Coronary artery (tissue), 2 donors: ENCODE data around the gene VARS1.
"Not testable (repeated sequence)": the region's sequence is repeated elsewhere in the genome, so short reads cannot be mapped to it uniquely, and the experiment has no call there.

ENCODE experiments used
- DNase-seq: peaks from one replicate; pipeline ENCODE4 v3.0.0-alpha.2; 2017; ENCODE audit warnings: low spot score
- H3K27ac ChIP-seq, 2 donors: fragments of 200-600 bp; sonication (generic); one replicate each; pipeline ENCODE4 v1.5.1; 2016 to 2019
- H3K4me3 ChIP-seq: fragments of 200-600 bp; sonication (generic); 2 replicates; pipeline ENCODE4 v1.5.1; 2016; ENCODE audit warnings: mild to moderate bottlenecking, moderate library complexity
- TF ChIP-seq, protein P1 (sequence below): fragments of 200-600 bp; sonication (generic); IDR thresholded peaks from one replicate; pipeline ENCODE4 v1.5.1; 2019; ENCODE audit warnings: antibody characterized with exemption

The VARS1 gene

DNA sequence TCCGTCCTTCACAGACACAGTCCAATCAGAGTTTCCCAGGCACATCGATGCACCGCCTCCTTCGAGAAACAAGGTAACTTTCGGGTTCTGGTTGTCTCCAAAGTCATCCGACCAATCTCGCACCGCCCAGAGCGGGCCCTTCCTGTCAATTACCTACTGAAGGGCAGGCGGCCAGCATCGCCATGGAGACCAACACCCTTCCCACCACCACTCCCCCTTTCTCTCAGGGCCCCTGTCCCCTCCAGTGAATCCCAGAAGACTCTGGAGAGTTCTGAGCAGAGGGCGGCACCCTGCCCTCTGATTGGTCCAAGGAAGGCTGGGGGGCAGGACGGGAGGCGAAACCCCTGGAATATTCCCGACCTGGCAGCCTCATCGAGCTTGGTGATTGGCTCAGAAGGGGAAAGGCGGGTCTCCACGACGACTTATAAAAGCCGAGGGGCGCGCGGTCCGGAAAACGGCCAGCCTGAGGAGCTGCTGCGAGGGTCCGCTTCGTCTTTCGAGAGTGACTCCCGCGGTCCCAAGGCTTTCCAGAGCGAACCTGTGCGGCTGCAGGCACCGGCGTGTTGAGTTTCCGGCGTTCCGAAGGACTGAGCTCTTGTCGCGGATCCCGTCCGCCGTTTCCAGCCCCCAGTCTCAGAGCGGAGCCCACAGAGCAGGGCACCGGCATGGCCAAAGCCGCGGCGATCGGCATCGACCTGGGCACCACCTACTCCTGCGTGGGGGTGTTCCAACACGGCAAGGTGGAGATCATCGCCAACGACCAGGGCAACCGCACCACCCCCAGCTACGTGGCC is 31.9 kb upstream of the VARS1 start, which contains the start of gene HSPA1B:
HSPA1B (plus strand) TSS at position 453 of the 794 bp plus-strand sequence; CDS start at position 666, 213 bp downstream.
- DNase-seq: peak; percentile 100
- peak within 1 kb of the TSS; percentile 92 to 96 for H3K27ac ChIP-seq
- H3K4me3 ChIP-seq: peak within 1 kb of the TSS; percentile 91
- TF ChIP-seq, protein P1, sequence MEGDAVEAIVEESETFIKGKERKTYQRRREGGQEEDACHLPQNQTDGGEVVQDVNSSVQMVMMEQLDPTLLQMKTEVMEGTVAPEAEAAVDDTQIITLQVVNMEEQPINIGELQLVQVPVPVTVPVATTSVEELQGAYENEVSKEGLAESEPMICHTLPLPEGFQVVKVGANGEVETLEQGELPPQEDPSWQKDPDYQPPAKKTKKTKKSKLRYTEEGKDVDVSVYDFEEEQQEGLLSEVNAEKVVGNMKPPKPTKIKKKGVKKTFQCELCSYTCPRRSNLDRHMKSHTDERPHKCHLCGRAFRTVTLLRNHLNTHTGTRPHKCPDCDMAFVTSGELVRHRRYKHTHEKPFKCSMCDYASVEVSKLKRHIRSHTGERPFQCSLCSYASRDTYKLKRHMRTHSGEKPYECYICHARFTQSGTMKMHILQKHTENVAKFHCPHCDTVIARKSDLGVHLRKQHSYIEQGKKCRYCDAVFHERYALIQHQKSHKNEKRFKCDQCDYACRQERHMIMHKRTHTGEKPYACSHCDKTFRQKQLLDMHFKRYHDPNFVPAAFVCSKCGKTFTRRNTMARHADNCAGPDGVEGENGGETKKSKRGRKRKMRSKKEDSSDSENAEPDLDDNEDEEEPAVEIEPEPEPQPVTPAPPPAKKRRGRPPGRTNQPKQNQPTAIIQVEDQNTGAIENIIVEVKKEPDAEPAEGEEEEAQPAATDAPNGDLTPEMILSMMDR: no peak

DNA sequence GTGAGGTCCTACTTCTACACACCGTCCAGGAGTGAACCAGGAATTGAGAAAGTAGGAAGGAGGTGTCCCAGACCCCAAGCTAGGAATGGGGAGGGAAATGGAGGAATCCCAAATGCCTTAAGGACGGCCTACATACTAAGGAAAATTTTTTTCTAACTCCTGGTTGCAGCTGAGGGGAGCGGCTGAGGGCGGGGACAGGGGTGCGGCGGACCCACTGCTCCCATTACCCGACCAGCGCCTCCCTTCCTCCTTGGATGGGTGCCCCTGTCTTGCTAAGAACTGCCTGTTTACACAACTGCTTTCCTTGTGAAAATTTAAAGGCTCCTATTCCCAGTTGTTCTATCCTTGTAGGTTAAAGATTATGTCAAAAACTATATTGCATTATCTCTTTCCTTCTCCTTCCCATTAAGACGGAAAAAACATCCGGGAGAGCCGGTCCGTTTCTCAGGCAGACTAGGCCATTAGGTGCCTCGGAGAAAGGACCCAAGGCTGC is 31.3 kb upstream of the VARS1 start:
- peak overlapping the region; percentile 91 for H3K4me3 ChIP-seq
- peak; percentile 92 for DNase-seq
- H3K27ac ChIP-seq: peak overlapping the region; percentile 92 to 96
- TF ChIP-seq, protein P1: no peak

DNA sequence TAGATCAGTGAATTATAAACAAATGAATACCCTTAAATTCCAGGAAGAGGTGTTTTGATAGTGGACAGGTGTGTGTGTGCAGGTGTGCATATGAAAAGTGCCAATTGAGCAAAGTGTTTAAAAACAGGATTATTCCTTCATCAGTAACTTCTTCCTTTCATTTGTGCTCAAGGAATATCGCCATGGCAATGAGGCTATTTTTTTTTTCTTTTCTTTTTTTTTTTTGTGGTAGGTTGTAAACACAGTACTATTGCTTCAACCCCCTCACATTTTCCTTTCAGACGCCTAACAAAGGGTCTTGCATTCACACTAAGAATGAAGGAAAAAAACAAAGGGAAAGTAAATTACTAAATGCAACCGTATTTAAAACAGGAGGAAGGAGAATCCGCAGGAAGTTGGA is 30.0 kb upstream of the VARS1 start:
- TF ChIP-seq, protein P1: no peak
- Histone ChIP-seq H3K4me3 (no peak overlapping the region), H3K27ac (peak overlapping the region; percentile 92 to 96)

DNA sequence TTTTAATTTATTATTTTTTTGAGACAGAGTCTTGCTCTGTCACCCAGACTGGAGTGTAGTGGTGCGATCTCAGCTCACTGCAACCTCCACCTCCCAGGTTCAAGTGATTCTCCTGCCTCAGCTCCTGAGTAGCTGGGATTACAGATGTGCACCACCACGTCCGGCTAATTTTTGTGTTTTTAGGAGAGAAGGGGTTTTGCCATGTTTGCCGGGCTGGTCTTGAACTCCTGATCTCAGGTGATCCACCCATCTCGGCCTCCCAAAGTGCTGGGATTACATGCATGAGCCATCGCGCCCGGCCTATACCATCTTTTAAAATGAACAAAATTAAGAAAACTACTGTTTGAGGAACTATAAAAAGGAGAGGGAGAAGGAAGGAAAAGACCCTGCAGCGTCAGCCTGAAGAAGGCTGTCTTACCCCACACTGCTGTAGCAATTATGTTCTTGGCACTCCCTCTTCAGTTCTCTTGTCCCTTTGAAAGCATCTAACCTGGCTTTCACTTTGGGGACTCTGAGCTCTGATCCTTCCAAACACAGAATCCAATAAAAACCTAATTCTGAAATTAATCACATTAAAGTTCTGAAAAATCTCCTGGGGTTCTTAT is 28.1 kb upstream of the VARS1 start:
- not testable (repeated sequence) for H3K4me3 ChIP-seq, DNase-seq
- H3K27ac ChIP-seq: peak overlapping the region; percentile 71 to 93

More for the DNA sequence above, 30.0 kb upstream of the VARS1 start:
- DNase-seq: no peak

DNA sequence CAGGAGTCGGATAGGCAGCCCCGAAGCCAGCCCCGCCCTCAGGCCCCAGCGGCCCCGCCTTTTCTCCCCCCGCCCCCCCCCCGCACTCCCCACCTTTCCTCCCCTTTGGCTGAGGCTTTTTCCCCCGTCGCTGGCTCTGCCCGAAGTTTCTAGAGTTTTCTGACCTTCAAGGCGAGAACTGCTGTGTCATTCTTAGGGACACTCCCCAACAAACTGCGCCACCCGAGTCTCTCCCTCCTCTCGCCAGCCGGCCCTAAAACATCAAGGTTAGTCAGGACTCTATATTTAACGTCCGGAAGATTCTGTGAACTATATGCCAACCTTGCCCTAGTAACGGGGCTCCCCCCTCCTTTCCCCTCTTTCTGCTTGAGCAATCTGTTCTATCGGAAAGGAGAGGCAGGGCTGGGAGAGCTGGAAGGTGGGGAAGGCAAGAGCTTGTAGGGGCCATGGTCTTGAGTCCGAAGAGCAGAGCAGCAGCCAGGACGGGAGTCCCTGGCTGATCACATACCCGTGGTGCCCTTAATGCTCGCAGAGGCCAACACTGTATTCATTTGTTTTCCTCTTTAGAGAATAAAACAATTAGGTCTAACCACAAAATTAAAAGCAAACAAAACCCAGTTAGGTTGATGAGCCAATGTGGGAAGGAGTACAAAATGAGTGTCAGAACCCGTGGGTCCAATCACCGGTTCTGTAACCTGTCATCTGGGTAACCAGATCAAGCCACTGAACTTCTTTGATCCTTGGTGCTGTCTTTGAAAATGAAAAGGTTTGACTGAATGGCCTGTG is 26.7 kb upstream of the VARS1 start:
- peak; percentile 97 for DNase-seq
- H3K27ac ChIP-seq: peak overlapping the region; percentile 93 to 97
- TF ChIP-seq, protein P1: no peak

DNA sequence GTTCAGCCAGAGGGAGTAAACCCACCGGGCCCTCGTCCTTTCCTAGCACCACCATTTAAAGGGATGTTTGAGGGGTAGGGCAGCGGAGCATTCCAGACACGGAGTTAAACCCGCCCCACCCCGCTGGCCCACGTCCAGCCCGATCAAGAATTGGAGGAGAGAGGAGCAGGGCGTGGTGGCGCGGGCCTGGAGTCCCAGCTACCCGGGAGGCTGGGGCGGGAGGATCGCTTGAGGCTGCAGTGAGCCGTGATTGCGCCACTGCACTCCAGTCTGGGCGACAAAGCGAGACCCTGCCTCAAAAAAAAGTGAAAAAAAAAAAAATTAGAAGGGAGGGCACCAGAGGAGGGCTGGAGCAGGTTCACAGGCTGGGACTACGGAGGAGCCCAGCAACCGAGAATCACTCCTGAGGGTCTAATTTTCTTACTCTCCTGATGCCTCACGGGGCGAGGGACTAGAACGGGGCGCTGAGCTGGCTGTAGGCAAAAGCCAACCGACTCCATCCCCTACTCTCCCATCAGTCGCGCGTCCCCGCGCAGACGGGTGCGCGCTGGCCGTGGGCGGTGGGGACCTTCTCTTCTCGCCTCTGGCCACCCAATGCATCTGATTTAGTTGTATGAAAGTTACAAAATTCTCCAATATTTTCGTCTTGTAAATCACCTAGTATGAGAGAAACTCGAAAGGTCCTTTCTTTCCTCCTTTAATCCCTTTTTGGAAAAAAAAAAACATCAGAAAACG is 25.9 kb upstream of the VARS1 start:
- Histone ChIP-seq H3K4me3 (peak overlapping the region; percentile 74), H3K27ac (peak overlapping the region; percentile 93 to 97)
- DNase-seq: no peak
- TF ChIP-seq, protein P1: no peak

More for the DNA sequence above, 26.7 kb upstream of the VARS1 start:
- peak overlapping the region; percentile 74 for H3K4me3 ChIP-seq

DNA sequence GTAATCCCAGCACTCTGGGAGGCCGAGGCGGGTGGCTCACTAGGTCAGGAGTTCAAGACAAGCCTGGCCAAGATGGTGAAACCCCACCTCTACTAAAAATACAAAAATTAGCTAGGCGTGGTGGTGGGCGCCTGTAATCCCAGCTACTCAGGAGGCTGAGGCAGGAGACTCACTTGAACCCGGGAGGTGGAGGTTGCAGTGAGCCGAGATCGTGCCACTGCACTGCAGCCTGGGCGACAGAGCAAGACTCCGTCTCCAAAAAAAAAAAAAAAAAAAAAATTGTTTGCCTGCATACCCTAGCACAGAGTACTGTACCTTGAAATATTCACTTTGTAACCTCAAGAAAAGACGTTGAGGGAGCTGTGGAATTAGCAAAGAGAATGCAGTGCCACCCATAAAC is 24.8 kb upstream of the VARS1 start:
- peak overlapping the region; percentile 93 to 97 for H3K27ac ChIP-seq
- H3K4me3 ChIP-seq, DNase-seq: not testable (repeated sequence)
